Liver (tissue), 9 donors: ENCODE measurements around the gene CERT1. TPM values are rescaled to one million over a fixed set of nuclear protein-coding genes. Genes with fewer than 3 reads are reported as not detected.

Experiments used
- DNase-seq: peaks from one replicate; pipeline ENCODE4 v3.0.0-alpha.2; 2017; ENCODE audit warnings: low spot score
- H3K27ac ChIP-seq, 2 donors: one replicate each; pipeline ENCODE4 v1.7.0; 2013; ENCODE audit warnings: inconsistent platforms in 2 of 2, low read length in 2 of 2, control low read depth in 1 of 2, low read depth in 1 of 2, mild to moderate bottlenecking in 1 of 2
- H3K27me3 ChIP-seq, 4 donors: one replicate each; pipeline versions ENCODE4 v1.6.1 to v1.7.0; 2013; ENCODE audit warnings: low read length in 3 of 4, inconsistent platforms in 1 of 4, mild to moderate bottlenecking in 1 of 4, moderate library complexity in 1 of 4; ENCODE audit not compliant: control insufficient read depth in 4 of 4, insufficient read depth in 4 of 4
- H3K36me3 ChIP-seq, 4 donors: one replicate each; pipeline versions ENCODE4 v1.6.1 to v1.7.0; 2013; ENCODE audit warnings: low read length in 3 of 4, mild to moderate bottlenecking in 3 of 4, low read depth in 1 of 4, moderate library complexity in 1 of 4; ENCODE audit not compliant: control insufficient read depth in 4 of 4, insufficient read depth in 3 of 4
- H3K4me1 ChIP-seq, 4 donors: one replicate each; pipeline versions ENCODE4 v1.6.1 to v1.7.0; 2013; ENCODE audit warnings: low read length in 3 of 4, mild to moderate bottlenecking in 3 of 4, moderate library complexity in 1 of 4; ENCODE audit not compliant: control insufficient read depth in 4 of 4, insufficient read depth in 4 of 4
- H3K4me3 ChIP-seq, 3 donors: one replicate each; pipeline versions ENCODE4 v1.6.1 to v1.7.0; 2013; ENCODE audit warnings: low read length in 3 of 3, control low read depth in 1 of 3, low read depth in 1 of 3, mild to moderate bottlenecking in 1 of 3
- H3K9ac ChIP-seq, 2 donors: one replicate each; pipeline ENCODE4 v1.7.0; 2013; ENCODE audit warnings: low read length in 2 of 2, mild to moderate bottlenecking in 2 of 2, moderate library complexity in 2 of 2, control low read depth in 1 of 2, low read depth in 1 of 2
- H3K9me3 ChIP-seq, 4 donors: one replicate each; pipeline versions ENCODE4 v1.6.1 to v1.7.0; 2013; ENCODE audit warnings: low read length in 3 of 4; ENCODE audit not compliant: control insufficient read depth in 4 of 4
- FOXA1 ChIP-seq: IDR thresholded peaks from 2 replicates; pipeline ENCODE4 v1.6.1; 2016; ENCODE audit warnings: antibody characterized with exemption
- FOXA2 ChIP-seq: IDR thresholded peaks from 2 replicates; pipeline ENCODE4 v1.6.1; 2016; ENCODE audit warnings: antibody characterized with exemption
- GABPA ChIP-seq, 2 donors: IDR thresholded peaks in 1 of 2; conservative IDR thresholded peaks in 1 of 2; 2 replicates each; pipeline ENCODE4 v1.6.1; 2016; ENCODE audit warnings: antibody characterized with exemption in 2 of 2, mild to moderate bottlenecking in 1 of 2, moderate library complexity in 1 of 2
- HNF4A ChIP-seq, 2 donors: conservative IDR thresholded peaks; 2 replicates each; pipeline ENCODE4 v1.6.1; 2016; ENCODE audit warnings: antibody characterized with exemption in 2 of 2, mild to moderate bottlenecking in 2 of 2
- JUND ChIP-seq, 2 donors: IDR thresholded peaks; 2 replicates each; pipeline ENCODE4 v1.6.1; 2016; ENCODE audit warnings: antibody characterized with exemption in 2 of 2
- NR2F2 ChIP-seq: IDR thresholded peaks from 2 replicates; pipeline ENCODE4 v1.6.1; 2016; ENCODE audit warnings: antibody characterized with exemption
- RAD21 ChIP-seq, 2 donors: IDR thresholded peaks; 2 replicates each; pipeline ENCODE4 v1.6.1; 2016; ENCODE audit warnings: antibody characterized with exemption in 2 of 2, mild to moderate bottlenecking in 2 of 2
- RXRA ChIP-seq, 2 donors: IDR thresholded peaks; 2 replicates each; pipeline ENCODE4 v1.6.1; 2017 to 2018; ENCODE audit warnings: antibody characterized with exemption in 2 of 2, mild to moderate bottlenecking in 1 of 2
- SP1 ChIP-seq: IDR thresholded peaks from 2 replicates; pipeline ENCODE4 v1.6.1; 2018; ENCODE audit warnings: antibody characterized with exemption, mild to moderate bottlenecking
- TAF1 ChIP-seq: conservative IDR thresholded peaks from 2 replicates; pipeline ENCODE4 v1.6.1; 2016; ENCODE audit warnings: antibody characterized with exemption, mild to moderate bottlenecking
- YY1 ChIP-seq: IDR thresholded peaks from 2 replicates; pipeline ENCODE4 v1.6.1; 2016; ENCODE audit warnings: antibody characterized with exemption, mild to moderate bottlenecking
- WGBS: extraction: QIAGEN DNeasy Blood & Tissue Kit; methylation state at CpG from one replicate; pipeline ENCODE4 v1.1.7; 2013; 5-methylcytosine and 5-hydroxymethylcytosine counted together
- polyA plus RNA-seq, 2 donors: library from polyadenylated mRNA; stranded (reverse) in 1 of 2; unstranded in 1 of 2; fragments of 200-250 nt in 1 of 2; fragments of >200 nt in 1 of 2; fragmentation: Nextera tagmentation in 1 of 2; extraction: Ambion mirVana in 1 of 2; gene quantifications; one replicate each; pipeline versions ENCODE4 v1.2.1 to v1.2.3, GENCODE V29; 2013 to 2015
- total RNA-seq, 2 donors: library from RNA; depleted of rRNA; stranded (reverse); fragments of >200 nt; gene quantifications; one replicate each; pipeline ENCODE4 v1.2.3, GENCODE V29; 2014
- TF ChIP-seq, protein P1 (sequence below): IDR thresholded peaks from 2 replicates; pipeline ENCODE4 v1.6.1; 2016; ENCODE audit warnings: antibody characterized with exemption
- TF ChIP-seq, protein P2 (sequence below): IDR thresholded peaks from 2 replicates; pipeline ENCODE4 v1.6.1; 2016; ENCODE audit warnings: antibody characterized with exemption
- TF ChIP-seq, protein P3 (sequence below): IDR thresholded peaks from 2 replicates; pipeline ENCODE4 v1.6.1; 2016; ENCODE audit warnings: antibody characterized with exemption, mild to moderate bottlenecking
- TF ChIP-seq, protein P4 (sequence below): fragments of 150-350 bp; IDR thresholded peaks from 2 replicates; pipeline ENCODE4 v1.5.1; 2017; ENCODE audit warnings: improper control_type of control experiment, low read depth, low read length; ENCODE audit not compliant: missing input control
- donor health status: healthy.
- donor health status: healthy.
- donor health status: healthy.
- donor health status: healthy.
- donor health status: healthy.

CERT1 gene
- total and polyA plus RNA-seq, 4 donors: 11.4 to 25.1 (median 16.8) TPM

DNA sequence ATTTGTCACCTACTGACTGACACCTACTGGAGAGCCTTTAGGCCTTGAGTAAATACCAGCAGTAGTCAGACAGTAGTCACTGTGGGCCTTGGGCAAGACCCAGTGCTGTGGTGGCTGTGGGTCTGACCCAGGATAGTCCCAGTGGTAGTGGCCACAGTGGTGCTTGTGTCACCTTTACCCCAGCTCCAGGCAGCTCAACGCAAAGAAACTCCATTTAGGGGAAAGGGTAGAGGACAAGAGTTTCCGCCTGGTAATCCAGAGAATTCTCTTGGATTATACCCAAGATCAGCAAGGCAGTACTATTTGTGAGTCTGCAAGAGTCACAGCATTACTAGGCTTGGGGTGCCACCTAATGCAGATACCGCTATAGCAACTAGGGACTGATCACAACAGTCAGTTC lies 28.9 kb downstream of the CERT1 start:
- no peaks in the 10 kb centered on the region for H3K36me3 ChIP-seq
- no peak overlapping the region for H3K9ac ChIP-seq
- no peaks in the 10 kb centered on the region for H3K27me3 ChIP-seq
- WGBS: 39% methylated on average over 3 of the region's 3 CpGs
- no peak for DNase-seq
- peak in 1 of 2 donors; percentile 72 for TF ChIP-seq RAD21 (IDR thresholded peaks at IDR 0.05)
- TF ChIP-seq YY1: peak; percentile 51
- TF ChIP-seq FOXA2: peak; percentile 52
- no peak for TF ChIP-seq TAF1
- TF ChIP-seq, protein P1, sequence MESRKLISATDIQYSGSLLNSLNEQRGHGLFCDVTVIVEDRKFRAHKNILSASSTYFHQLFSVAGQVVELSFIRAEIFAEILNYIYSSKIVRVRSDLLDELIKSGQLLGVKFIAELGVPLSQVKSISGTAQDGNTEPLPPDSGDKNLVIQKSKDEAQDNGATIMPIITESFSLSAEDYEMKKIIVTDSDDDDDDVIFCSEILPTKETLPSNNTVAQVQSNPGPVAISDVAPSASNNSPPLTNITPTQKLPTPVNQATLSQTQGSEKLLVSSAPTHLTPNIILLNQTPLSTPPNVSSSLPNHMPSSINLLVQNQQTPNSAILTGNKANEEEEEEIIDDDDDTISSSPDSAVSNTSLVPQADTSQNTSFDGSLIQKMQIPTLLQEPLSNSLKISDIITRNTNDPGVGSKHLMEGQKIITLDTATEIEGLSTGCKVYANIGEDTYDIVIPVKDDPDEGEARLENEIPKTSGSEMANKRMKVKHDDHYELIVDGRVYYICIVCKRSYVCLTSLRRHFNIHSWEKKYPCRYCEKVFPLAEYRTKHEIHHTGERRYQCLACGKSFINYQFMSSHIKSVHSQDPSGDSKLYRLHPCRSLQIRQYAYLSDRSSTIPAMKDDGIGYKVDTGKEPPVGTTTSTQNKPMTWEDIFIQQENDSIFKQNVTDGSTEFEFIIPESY: no peak
- TF ChIP-seq, protein P2, sequence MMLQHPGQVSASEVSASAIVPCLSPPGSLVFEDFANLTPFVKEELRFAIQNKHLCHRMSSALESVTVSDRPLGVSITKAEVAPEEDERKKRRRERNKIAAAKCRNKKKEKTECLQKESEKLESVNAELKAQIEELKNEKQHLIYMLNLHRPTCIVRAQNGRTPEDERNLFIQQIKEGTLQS: no peak
- TF ChIP-seq HNF4A (conservative IDR thresholded peaks at IDR 0.05): peak in 1 of 2 donors; percentile 26
- peak in 1 of 2 donors; percentile 82 for TF ChIP-seq RXRA (IDR thresholded peaks at IDR 0.05)
- no peak for TF ChIP-seq NR2F2
- no peak for TF ChIP-seq JUND (IDR thresholded peaks at IDR 0.05)
- TF ChIP-seq GABPA (IDR thresholded peaks at IDR 0.05 in 1 of 2, conservative IDR thresholded peaks at IDR 0.05 in 1 of 2): no peak
- TF ChIP-seq, protein P3, sequence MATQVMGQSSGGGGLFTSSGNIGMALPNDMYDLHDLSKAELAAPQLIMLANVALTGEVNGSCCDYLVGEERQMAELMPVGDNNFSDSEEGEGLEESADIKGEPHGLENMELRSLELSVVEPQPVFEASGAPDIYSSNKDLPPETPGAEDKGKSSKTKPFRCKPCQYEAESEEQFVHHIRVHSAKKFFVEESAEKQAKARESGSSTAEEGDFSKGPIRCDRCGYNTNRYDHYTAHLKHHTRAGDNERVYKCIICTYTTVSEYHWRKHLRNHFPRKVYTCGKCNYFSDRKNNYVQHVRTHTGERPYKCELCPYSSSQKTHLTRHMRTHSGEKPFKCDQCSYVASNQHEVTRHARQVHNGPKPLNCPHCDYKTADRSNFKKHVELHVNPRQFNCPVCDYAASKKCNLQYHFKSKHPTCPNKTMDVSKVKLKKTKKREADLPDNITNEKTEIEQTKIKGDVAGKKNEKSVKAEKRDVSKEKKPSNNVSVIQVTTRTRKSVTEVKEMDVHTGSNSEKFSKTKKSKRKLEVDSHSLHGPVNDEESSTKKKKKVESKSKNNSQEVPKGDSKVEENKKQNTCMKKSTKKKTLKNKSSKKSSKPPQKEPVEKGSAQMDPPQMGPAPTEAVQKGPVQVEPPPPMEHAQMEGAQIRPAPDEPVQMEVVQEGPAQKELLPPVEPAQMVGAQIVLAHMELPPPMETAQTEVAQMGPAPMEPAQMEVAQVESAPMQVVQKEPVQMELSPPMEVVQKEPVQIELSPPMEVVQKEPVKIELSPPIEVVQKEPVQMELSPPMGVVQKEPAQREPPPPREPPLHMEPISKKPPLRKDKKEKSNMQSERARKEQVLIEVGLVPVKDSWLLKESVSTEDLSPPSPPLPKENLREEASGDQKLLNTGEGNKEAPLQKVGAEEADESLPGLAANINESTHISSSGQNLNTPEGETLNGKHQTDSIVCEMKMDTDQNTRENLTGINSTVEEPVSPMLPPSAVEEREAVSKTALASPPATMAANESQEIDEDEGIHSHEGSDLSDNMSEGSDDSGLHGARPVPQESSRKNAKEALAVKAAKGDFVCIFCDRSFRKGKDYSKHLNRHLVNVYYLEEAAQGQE: peak; percentile 46
- TF ChIP-seq, protein P4, sequence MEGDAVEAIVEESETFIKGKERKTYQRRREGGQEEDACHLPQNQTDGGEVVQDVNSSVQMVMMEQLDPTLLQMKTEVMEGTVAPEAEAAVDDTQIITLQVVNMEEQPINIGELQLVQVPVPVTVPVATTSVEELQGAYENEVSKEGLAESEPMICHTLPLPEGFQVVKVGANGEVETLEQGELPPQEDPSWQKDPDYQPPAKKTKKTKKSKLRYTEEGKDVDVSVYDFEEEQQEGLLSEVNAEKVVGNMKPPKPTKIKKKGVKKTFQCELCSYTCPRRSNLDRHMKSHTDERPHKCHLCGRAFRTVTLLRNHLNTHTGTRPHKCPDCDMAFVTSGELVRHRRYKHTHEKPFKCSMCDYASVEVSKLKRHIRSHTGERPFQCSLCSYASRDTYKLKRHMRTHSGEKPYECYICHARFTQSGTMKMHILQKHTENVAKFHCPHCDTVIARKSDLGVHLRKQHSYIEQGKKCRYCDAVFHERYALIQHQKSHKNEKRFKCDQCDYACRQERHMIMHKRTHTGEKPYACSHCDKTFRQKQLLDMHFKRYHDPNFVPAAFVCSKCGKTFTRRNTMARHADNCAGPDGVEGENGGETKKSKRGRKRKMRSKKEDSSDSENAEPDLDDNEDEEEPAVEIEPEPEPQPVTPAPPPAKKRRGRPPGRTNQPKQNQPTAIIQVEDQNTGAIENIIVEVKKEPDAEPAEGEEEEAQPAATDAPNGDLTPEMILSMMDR: no peak
- no peak for TF ChIP-seq FOXA1
- H3K4me3 ChIP-seq: no peak overlapping the region
- H3K9me3 ChIP-seq: no peaks in the 10 kb centered on the region
- H3K4me1 ChIP-seq: no peaks in the 10 kb centered on the region
- no peak overlapping the region for H3K27ac ChIP-seq

DNA sequence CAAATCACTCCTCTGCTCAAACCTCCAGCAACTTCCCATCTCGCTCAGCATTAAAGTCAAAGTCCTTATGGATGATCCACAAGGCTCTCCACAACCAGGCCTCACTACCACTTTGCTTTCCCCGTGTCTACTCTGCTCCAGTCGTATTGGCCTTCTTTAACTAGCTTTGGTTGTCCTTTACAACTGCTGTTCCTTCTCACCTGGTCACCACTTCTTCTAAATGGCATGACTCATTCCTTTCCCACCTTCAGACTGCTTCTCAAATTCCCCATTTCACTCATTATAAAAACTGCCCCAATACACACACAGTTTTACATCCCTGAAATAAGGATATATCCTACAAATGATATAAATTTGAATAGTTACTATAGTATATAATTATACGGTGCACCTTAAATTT lies 30.4 kb downstream of the CERT1 start:
- Histone ChIP-seq H3K9ac (no peak overlapping the region), H3K36me3 (no peaks in the 10 kb centered on the region), H3K27me3 (no peaks in the 10 kb centered on the region), H3K4me3 (no peak overlapping the region), H3K4me1 (no peaks in the 10 kb centered on the region), H3K27ac (no peak overlapping the region), H3K9me3 (no peaks in the 10 kb centered on the region)
- 97% methylated on average over 4 of the region's 4 CpGs for WGBS
- no peak for DNase-seq
- TF ChIP-seq RAD21 (IDR thresholded peaks at IDR 0.05): no peak
- TF ChIP-seq SP1: no peak
- no peak for TF ChIP-seq GABPA (IDR thresholded peaks at IDR 0.05 in 1 of 2, conservative IDR thresholded peaks at IDR 0.05 in 1 of 2)
- TF ChIP-seq, protein P1: no peak
- TF ChIP-seq, protein P4: no peak
- TF ChIP-seq TAF1: no peak
- no peak for TF ChIP-seq YY1
- TF ChIP-seq RXRA (IDR thresholded peaks at IDR 0.05): no peak
- no peak for TF ChIP-seq FOXA2
- TF ChIP-seq JUND (IDR thresholded peaks at IDR 0.05): no peak
- no peak for TF ChIP-seq NR2F2
- no peak for TF ChIP-seq FOXA1
